K562 (cell line): ENCODE results near the gene POP7. TPM values are rescaled to one million over a fixed set of nuclear protein-coding genes. Genes with fewer than 3 reads are reported as not detected.
"Not testable (repeated sequence)": the region's sequence is repeated elsewhere in the genome, so short reads cannot be mapped to it uniquely, and the experiment has no call there.

ENCODE experiments used
- ATAC-seq: fragments of 200-7000 bp; cut with Tn5 transposase; 3 replicates; pipeline ENCODE4 v1.9.1; 2020; ENCODE audit warnings: moderate library complexity
- BruUV-seq: library from RNA; stranded (reverse); fragments of 400-500 nt; replicated peaks from 2 replicates; lab custom pipeline; 2021; lab: Mats Ljungman, UMichigan
- CTCF ChIA-PET: fragments of 300-600 bp; formaldehyde crosslinking; extraction: SDS; loops from one replicate; lab custom pipeline; 2021; ENCODE audit warnings: low intra/inter-chr PET ratio; lab: Yijun Ruan, JAX
- POLR2A ChIA-PET: fragments of 300-600, 350-650 bp; sonication (Branson Sonifier 250); formaldehyde crosslinking; extraction: SDS; loops from one replicate; lab custom pipeline; 2021; ENCODE audit warnings: antibody characterized with exemption, inconsistent platforms; lab: Yijun Ruan, JAX
- DNase-seq, 4 experiments: peaks; one replicate each; pipeline versions ENCODE4 v3.0.0 to v3.0.0-alpha.2; 2011 to 2018; ENCODE audit warnings: low spot score in 3 of 4, mixed read lengths in 3 of 4; ENCODE audit errors: extremely low read depth in 1 of 4
- FAIRE-seq: peaks from 2 replicates; lab custom pipeline; 2011; peaks lifted over from hg19 to GRCh38; lab: Jason Lieb, UNC
- H2AFZ ChIP-seq: 2 replicates; pipeline ENCODE4 v1.6.0; 2011; ENCODE audit warnings: low read depth, low read length, control low read depth, inconsistent platforms
- H3K27ac ChIP-seq: fragments of 200-600 bp; 3 replicates; pipeline ENCODE4 v1.8.0; 2011; ENCODE audit warnings: low read depth, mild to moderate bottlenecking, control low read depth, inconsistent platforms, low read length, moderate library complexity, mixed read lengths; ENCODE audit errors: extremely low read depth
- H3K27me3 ChIP-seq, 2 experiments: fragments of 300-600 bp in 1 of 2; 2 replicates in 1 of 2; 3 replicates in 1 of 2; pipeline versions ENCODE4 v1.6.0 to v1.8.0; 2011; ENCODE audit warnings: inconsistent platforms in 2 of 2, low read length in 2 of 2, mild to moderate bottlenecking in 1 of 2, mixed read lengths in 1 of 2, moderate library complexity in 1 of 2; ENCODE audit not compliant: control insufficient read depth in 2 of 2, insufficient read depth in 2 of 2
- H3K36me3 ChIP-seq: fragments of 300-600 bp; 3 replicates; pipeline ENCODE4 v1.8.0; 2011; ENCODE audit warnings: mild to moderate bottlenecking, low read length, inconsistent platforms; ENCODE audit not compliant: control insufficient read depth, insufficient read depth
- H3K4me1 ChIP-seq, 2 experiments: fragments of 200-600 bp in 1 of 2; replicated peaks in 1 of 2; 2 replicates in 1 of 2; 3 replicates in 1 of 2; pipeline versions ENCODE4 v1.5.1 to v1.8.0; 2011; ENCODE audit warnings: inconsistent platforms in 2 of 2, low read length in 2 of 2, mild to moderate bottlenecking in 1 of 2, mixed read lengths in 1 of 2, moderate library complexity in 1 of 2; ENCODE audit not compliant: control insufficient read depth in 2 of 2, insufficient read depth in 2 of 2
- H3K4me2 ChIP-seq: 2 replicates; pipeline ENCODE4 v1.6.1; 2011; ENCODE audit warnings: low read length, control low read depth, inconsistent platforms, mixed read lengths; ENCODE audit not compliant: insufficient read depth
- H3K4me3 ChIP-seq: fragments of 200-600 bp; sonication (generic), shearing (Covaris generic); 2 replicates; pipeline ENCODE4 v1.5.1; 2016; ENCODE audit warnings: control low read depth, inconsistent platforms
- H3K79me2 ChIP-seq: fragments of 200-600 bp; 3 replicates; pipeline ENCODE4 v1.8.0; 2011; ENCODE audit warnings: low read length, inconsistent platforms; ENCODE audit not compliant: control insufficient read depth, insufficient read depth
- H3K9ac ChIP-seq, 2 experiments: 2 replicates each; pipeline versions ENCODE4 v1.6.0 to v1.6.1; 2011; ENCODE audit warnings: low read depth in 2 of 2, low read length in 2 of 2, control low read depth in 1 of 2, inconsistent platforms in 1 of 2, mild to moderate bottlenecking in 1 of 2, mixed read lengths in 1 of 2; ENCODE audit not compliant: insufficient read depth in 1 of 2
- H3K9me1 ChIP-seq: one replicate; pipeline ENCODE4 v1.6.0; 2011; ENCODE audit warnings: inconsistent platforms, mild to moderate bottlenecking, low read length, moderate library complexity; ENCODE audit not compliant: control insufficient read depth, insufficient read depth
- H3K9me3 ChIP-seq: replicated peaks from 2 replicates; pipeline ENCODE4 v1.5.1; 2011; ENCODE audit warnings: low read depth, low read length, inconsistent platforms; ENCODE audit not compliant: control insufficient read depth, insufficient read depth
- H4K20me1 ChIP-seq: replicated peaks from 2 replicates; pipeline ENCODE4 v1.6.1; 2011; ENCODE audit warnings: low read length, inconsistent platforms, mixed read lengths; ENCODE audit not compliant: control insufficient read depth, insufficient read depth
- BCOR ChIP-seq: fragments of 450-650 bp; IDR thresholded peaks from 2 replicates; pipeline ENCODE4 v1.6.1; 2016
- KDM1A ChIP-seq, 2 experiments: fragments of 450-650 bp; IDR thresholded peaks; 2 replicates each; pipeline ENCODE4 v1.6.1; 2016; ENCODE audit warnings: mild to moderate bottlenecking in 2 of 2
- RBM25 ChIP-seq: fragments of 200-400 bp; formaldehyde crosslinking; IDR thresholded peaks from 2 replicates; pipeline ENCODE4 v1.6.1; 2018; ENCODE audit warnings: low read length, low read depth, moderate library complexity; ENCODE audit not compliant: severe bottlenecking
- ZNF121 ChIP-seq: sonication (generic); formaldehyde crosslinking; conservative IDR thresholded peaks from 2 replicates; pipeline ENCODE4 v1.8.0; 2022; ENCODE audit warnings: missing genetic modification reagents
- WGBS: fragments of 100-300 bp; shearing (Covaris generic); methylation state at CpG from one replicate; pipeline ENCODE4 v1.1.6; 2016; ENCODE audit warnings: low coverage, mixed read lengths; ENCODE audit not compliant: insufficient coverage; ENCODE audit errors: missing lambda C conversion rate; 5-methylcytosine and 5-hydroxymethylcytosine counted together
- in situ Hi-C: fragments of 300-500 bp; cut with MboI; formaldehyde crosslinking; loops from 4 replicates; pipeline ENCODE4 v1.15.0; 2018; ENCODE audit warnings: inconsistent platforms, mixed read lengths
- intact Hi-C: fragments of 100-400 bp; cut with micrococcal nuclease; formaldehyde crosslinking; loops from 2 replicates; pipeline ENCODE4 v1.14.2; 2022
- polyA plus RNA-seq, 8 experiments: library from polyadenylated mRNA; depleted of rRNA in 4 of 8; stranded (reverse) in 5 of 8; unstranded in 3 of 8; fragments of >200 nt; fragmentation: Nextera tagmentation in 2 of 8; fragmentation: Illumina TruSeq in 1 of 8; extraction: Ambion mirVana in 2 of 8; extraction: Trizol in 1 of 8; gene quantifications; 2 replicates each; pipeline versions ENCODE4 v1.2.1 to v1.2.3, GENCODE V29; 2011 to 2014; ENCODE audit warnings: inconsistent platforms in 1 of 8, missing spikeins in 1 of 8
- total RNA-seq, 7 experiments: library from RNA; depleted of rRNA in 6 of 7; stranded (reverse); fragments of >200 nt in 6 of 7; fragmentation: Illumina TruSeq in 2 of 7; extraction: Trizol in 2 of 7; gene quantifications; 2 replicates each; pipeline versions ENCODE4 v1.2.1 to v1.2.3, GENCODE V29; 2011 to 2021; ENCODE audit warnings: low replicate concordance in 1 of 7

The POP7 gene
- total and polyA plus RNA-seq, 9 of the 15 experiments (the other 6 are each of a cell fraction or from before 2014, with no cell fraction given) = 11.5 to 163 (median 68.9) TPM

GRCh38 chr7:100724364-100724763, 18.4 kb downstream of the POP7 start:
- intact Hi-C loops = loop anchor here (2.0 to 10.0 kb wide), 3 partner anchors 160 to 320 kb away; no protein-coding TSS in a partner anchor
- ATAC-seq, BruUV-seq, H3K36me3 ChIP-seq, H2AFZ ChIP-seq, H3K27ac ChIP-seq, FAIRE-seq, H3K79me2 ChIP-seq, H3K9me3 ChIP-seq, H3K4me2 ChIP-seq, H3K9ac ChIP-seq, POLR2A ChIA-PET, H3K9me1 ChIP-seq, H4K20me1 ChIP-seq, H3K4me3 ChIP-seq, in situ Hi-C loops, DNase-seq: not testable (repeated sequence)
- TF ChIP-seq RBM25 (peak; percentile 37), ZNF121 (CRISPR knock-in tag) (peak; percentile 89), KDM1A (IDR thresholded peaks at IDR 0.05) (0 out of 4 replicates have a peak, but pooled peaks of 1 of the 2 experiments have one; percentile 12), BCOR (peak; percentile 64)
- CTCF ChIA-PET = interaction anchor here (1.5 to 2.2 kb wide), 2 partner anchors 19 to 254 kb away, joined by 7 to 16 read pairs; partner anchors contain the start of gene POP7
- H3K4me1 ChIP-seq = peaks cover 6 to 30% of the 10 kb centered on the region in 2 experiments; a peak in 3 of 5 replicates
- H3K27me3 ChIP-seq = peaks cover 4 to 24% of the 10 kb centered on the region in 2 experiments; a peak in 4 of 5 replicates
- WGBS = 48% methylated on average over 2 of the region's 2 CpGs
